Calu3 (cell line): ENCODE data around the gene FNDC4. TPM values are rescaled to one million over a fixed set of nuclear protein-coding genes. Genes with fewer than 3 reads are reported as not detected.
A peak's percentile ranks its signal among the peaks of the same experiment; 100 is the strongest.

ENCODE experiments used
- BruUV-seq: library from RNA; stranded (reverse); fragments of 400-500 nt; replicated peaks from 2 replicates; lab custom pipeline; 2021; lab: Mats Ljungman, UMichigan
- CTCF ChIA-PET: fragments of 300-600 bp; sonication (Branson Sonifier 250); formaldehyde crosslinking; loops from one replicate; lab custom pipeline; 2022; ENCODE audit warnings: antibody characterized with exemption; lab: Charles Lee
- DNase-seq: peaks from one replicate; pipeline ENCODE4 v3.0.0; 2022
- H3K27ac Mint-ChIP-seq: one replicate; pipeline ENCODE4 v1.8.0; 2022; ENCODE audit warnings: mixed read lengths; ENCODE audit not compliant: unreplicated experiment
- H3K27me3 Mint-ChIP-seq: one replicate; pipeline ENCODE4 v1.8.0; 2022; ENCODE audit warnings: mixed read lengths; ENCODE audit not compliant: unreplicated experiment
- H3K36me3 Mint-ChIP-seq: one replicate; pipeline ENCODE4 v1.8.0; 2022; ENCODE audit warnings: mild to moderate bottlenecking, moderate library complexity, mixed read lengths; ENCODE audit not compliant: insufficient read depth, unreplicated experiment
- H3K4me1 Mint-ChIP-seq: one replicate; pipeline ENCODE4 v1.8.0; 2022; ENCODE audit warnings: mild to moderate bottlenecking, low read depth, mixed read lengths; ENCODE audit not compliant: unreplicated experiment
- H3K4me3 Mint-ChIP-seq: one replicate; pipeline ENCODE4 v1.8.0; 2022; ENCODE audit warnings: mild to moderate bottlenecking, low read depth, moderate library complexity, mixed read lengths; ENCODE audit not compliant: unreplicated experiment
- H3K9me3 Mint-ChIP-seq: one replicate; pipeline ENCODE4 v1.8.0; 2022; ENCODE audit warnings: low read depth, mixed read lengths; ENCODE audit not compliant: unreplicated experiment
- intact Hi-C: fragments of 100-400 bp; cut with micrococcal nuclease; formaldehyde crosslinking; loops from one replicate; pipeline ENCODE4 v1.10.0; 2022; ENCODE audit not compliant: unreplicated experiment
- total RNA-seq: library from RNA; stranded (reverse); gene quantifications from 2 replicates; pipeline ENCODE4 v1.2.3, GENCODE V29; 2022
- TF ChIP-seq, protein P1 (sequence below): fragments of 200-600 bp; IDR thresholded peaks from one replicate; pipeline ENCODE4 v1.8.0; 2022; ENCODE audit warnings: antibody characterized with exemption; ENCODE audit not compliant: unreplicated experiment

The FNDC4 gene
- total RNA-seq, 1 experiment from 2014 or later = 7.2 TPM

DNA sequence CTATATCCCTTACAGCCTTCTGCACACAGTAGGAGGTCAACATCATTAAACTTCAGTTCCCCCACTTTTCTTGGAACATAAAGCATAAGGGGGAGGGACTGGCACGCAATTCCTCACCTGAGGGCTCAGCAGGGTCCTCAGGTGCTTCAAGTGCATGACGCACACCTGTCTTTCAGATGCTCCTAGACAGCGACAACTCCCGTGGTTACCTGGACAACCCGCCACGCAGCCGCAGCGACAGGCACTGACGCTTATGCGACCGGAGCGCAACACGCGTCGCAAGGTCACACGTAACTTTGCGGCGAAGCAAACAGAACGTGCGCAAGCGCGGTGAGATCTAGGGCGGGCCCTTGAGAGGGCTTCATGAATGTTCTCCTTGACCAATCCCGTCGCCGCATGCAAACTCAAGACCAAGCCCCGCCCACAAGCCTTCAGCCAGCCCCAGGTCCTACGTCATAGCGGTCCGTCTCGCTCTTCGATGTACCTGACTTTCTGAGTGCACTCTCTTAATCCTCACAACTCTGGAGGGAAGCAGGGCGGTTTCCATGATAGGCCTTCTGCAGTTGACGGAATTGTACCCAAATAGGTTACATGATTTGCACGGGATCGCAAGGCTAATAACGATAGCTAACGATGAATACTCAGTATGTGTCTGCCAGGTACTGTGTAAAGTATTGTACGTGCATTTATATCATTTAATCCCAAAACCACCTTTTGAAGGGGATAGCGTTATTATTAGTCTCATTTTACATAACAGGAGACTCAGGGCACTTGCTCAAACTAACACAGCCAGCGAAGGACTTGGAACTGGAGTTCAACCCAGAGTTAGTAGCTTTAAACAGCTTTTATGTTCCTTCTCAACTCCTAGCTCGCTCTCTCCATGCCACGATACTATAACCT is 5.3 kb downstream of the FNDC4 start, which contains the start of gene IFT172:
TSS of gene IFT172 (minus strand) at position 246 of the 900 bp plus-strand sequence. CDS start at position 156, 90 bp downstream.
- TSS peak; percentile 68 for BruUV-seq

DNA sequence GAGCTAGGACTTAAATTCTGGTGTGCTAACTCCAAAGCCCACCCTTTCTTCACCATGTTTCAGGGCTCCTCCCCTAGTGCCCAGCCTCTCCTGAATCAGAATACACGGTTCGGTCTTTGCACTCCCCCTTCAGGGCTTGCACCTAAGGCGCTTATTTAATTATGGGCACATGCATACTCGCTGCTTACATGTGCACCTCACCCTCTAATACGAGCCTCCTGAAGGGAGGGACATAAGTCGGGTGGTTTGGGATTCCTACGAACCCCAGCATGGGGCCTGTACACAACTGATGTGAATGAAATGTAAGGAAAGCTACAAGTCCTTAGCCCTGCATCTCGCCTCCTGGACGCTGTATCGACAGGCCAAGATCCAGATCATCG is 5.9 kb downstream of the FNDC4 start:
- Mint-ChIP-seq H3K4me1 (peaks cover 7% of the 10 kb centered on the region), H3K4me3 (peak overlapping the region; percentile 80), H3K27me3 (no peaks in the 10 kb centered on the region), H3K9me3 (no peaks in the 10 kb centered on the region), H3K27ac (peak overlapping the region; percentile 85), H3K36me3 (peaks cover 14% of the 10 kb centered on the region)
- TF ChIP-seq, protein P1, sequence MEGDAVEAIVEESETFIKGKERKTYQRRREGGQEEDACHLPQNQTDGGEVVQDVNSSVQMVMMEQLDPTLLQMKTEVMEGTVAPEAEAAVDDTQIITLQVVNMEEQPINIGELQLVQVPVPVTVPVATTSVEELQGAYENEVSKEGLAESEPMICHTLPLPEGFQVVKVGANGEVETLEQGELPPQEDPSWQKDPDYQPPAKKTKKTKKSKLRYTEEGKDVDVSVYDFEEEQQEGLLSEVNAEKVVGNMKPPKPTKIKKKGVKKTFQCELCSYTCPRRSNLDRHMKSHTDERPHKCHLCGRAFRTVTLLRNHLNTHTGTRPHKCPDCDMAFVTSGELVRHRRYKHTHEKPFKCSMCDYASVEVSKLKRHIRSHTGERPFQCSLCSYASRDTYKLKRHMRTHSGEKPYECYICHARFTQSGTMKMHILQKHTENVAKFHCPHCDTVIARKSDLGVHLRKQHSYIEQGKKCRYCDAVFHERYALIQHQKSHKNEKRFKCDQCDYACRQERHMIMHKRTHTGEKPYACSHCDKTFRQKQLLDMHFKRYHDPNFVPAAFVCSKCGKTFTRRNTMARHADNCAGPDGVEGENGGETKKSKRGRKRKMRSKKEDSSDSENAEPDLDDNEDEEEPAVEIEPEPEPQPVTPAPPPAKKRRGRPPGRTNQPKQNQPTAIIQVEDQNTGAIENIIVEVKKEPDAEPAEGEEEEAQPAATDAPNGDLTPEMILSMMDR = no peak
- peak; percentile 14 for DNase-seq
- intact Hi-C loops = no loop called here
- CTCF ChIA-PET = no interaction called here
- TSS peak; percentile 25 for BruUV-seq

More for the DNA sequence above, 5.3 kb downstream of the FNDC4 start, which contains the start of gene IFT172:
- DNase-seq = peak; percentile 98
- Mint-ChIP-seq H3K27me3 (no peaks in the 10 kb centered on the region), H3K27ac (peak within 1 kb of the TSS; percentile 85), H3K4me1 (peaks cover 7% of the 10 kb centered on the region), H3K4me3 (peak within 1 kb of the TSS; percentile 80), H3K36me3 (peaks cover 14% of the 10 kb centered on the region), H3K9me3 (no peaks in the 10 kb centered on the region)
- TF ChIP-seq, protein P1 = no peak
- intact Hi-C loops = loop anchor here (10.0 kb wide), 1 partner anchor 135 kb away; the partner anchor contains the start of genes CCDC121 and GPN1
- CTCF ChIA-PET = interaction anchor here (0.5 to 0.6 kb wide), 2 partner anchors 29 to 73 kb away, joined by 3 to 6 read pairs; no protein-coding TSS in a partner anchor

DNA sequence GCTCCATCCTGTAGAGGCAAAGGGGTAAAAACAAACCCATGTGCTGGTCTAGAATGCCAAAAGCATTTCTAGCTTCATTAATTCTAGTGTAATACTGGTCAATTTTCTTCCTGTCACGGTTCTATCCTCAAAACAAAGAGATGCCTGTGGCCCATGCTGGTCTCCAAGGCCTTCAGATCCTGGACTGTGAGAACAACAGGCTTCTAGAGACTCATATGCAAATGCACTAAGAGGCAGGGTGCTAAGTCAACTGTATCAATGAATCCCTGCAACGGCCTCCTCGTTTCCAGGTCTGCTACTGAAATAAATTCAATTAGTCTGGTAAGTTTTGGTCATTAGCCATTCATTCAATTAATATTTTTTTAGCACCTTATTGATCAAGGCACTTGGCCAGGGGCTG is 9.5 kb downstream of the FNDC4 start:
- intact Hi-C loops = no loop called here
- Mint-ChIP-seq H3K9me3 (no peaks in the 10 kb centered on the region), H3K27me3 (no peaks in the 10 kb centered on the region), H3K36me3 (peaks cover 15% of the 10 kb centered on the region), H3K27ac (no peak overlapping the region), H3K4me1 (peaks cover 7% of the 10 kb centered on the region), H3K4me3 (no peak overlapping the region)
- CTCF ChIA-PET = no interaction called here
- TF ChIP-seq, protein P1 = no peak
- DNase-seq = no peak
- no TSS peak for BruUV-seq

DNA sequence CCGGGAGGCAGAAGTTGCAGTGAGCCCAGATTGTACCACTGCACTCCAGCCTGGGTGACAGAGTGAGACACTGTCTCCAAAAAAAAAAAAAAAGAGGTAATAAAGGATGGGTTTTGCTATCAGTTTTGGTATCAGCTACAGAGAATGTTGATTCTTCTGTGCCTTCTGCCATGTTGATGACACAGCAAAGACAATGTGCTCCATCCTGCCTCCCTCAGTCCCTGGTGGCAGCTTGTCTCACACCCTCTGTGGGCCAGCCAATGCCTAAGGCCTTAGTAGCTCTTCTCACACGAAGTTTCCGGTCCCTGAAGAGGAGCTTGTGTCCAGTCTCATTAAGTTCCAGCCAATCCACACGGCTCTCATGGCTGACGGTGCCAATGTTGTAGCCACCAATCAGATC is 23.0 kb downstream of the FNDC4 start:
- CTCF ChIA-PET = interaction anchor here (0.5 kb wide), 1 partner anchor 56 kb away, joined by 3 read pairs; no protein-coding TSS in a partner anchor
- Mint-ChIP-seq H3K4me3 (no peak overlapping the region), H3K27ac (no peak overlapping the region), H3K4me1 (no peaks in the 10 kb centered on the region), H3K9me3 (no peaks in the 10 kb centered on the region), H3K36me3 (no peaks in the 10 kb centered on the region), H3K27me3 (no peaks in the 10 kb centered on the region)
- no TSS peak for BruUV-seq
- TF ChIP-seq, protein P1 = no peak
- intact Hi-C loops = no loop called here
- no peak for DNase-seq
